Activated effector memory CD4-positive, alpha-beta T cell treated with anti-CD3 and anti-CD28 coated beads, Interleukin-2, amount 50 U/mL, for 16 hours (primary cell): ENCODE measurements around the gene OR5M11.
"Not testable (repeated sequence)": the region's sequence is repeated elsewhere in the genome, so short reads cannot be mapped to it uniquely, and the experiment has no call there.

Experiments
- DNase-seq: peaks from one replicate; pipeline ENCODE4 v3.0.0-alpha.2; 2020

The OR5M11 gene

DNA sequence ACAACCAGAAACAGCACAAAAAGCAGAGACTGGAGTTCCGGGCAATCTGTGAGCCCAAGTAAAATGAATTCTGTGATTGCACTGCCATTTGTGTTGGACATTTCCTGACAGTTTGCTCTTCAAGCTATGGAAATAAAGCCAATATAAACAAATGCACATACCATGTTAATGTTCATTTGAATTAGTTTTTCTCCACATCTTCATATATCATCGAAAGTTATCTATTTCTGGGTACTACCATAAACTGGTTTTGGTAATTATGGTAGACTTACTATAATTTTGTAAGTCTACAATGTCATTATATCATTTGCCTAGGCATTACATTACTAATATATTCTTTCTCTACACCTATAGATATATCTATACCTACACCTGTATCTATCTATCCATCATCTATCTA, at the start of gene OR5M11:
TSS of gene OR5M11 (minus strand) at position 101 of the 400 bp plus-strand sequence. CDS start at position 101, 0 bp downstream.
- no peak for DNase-seq

DNA sequence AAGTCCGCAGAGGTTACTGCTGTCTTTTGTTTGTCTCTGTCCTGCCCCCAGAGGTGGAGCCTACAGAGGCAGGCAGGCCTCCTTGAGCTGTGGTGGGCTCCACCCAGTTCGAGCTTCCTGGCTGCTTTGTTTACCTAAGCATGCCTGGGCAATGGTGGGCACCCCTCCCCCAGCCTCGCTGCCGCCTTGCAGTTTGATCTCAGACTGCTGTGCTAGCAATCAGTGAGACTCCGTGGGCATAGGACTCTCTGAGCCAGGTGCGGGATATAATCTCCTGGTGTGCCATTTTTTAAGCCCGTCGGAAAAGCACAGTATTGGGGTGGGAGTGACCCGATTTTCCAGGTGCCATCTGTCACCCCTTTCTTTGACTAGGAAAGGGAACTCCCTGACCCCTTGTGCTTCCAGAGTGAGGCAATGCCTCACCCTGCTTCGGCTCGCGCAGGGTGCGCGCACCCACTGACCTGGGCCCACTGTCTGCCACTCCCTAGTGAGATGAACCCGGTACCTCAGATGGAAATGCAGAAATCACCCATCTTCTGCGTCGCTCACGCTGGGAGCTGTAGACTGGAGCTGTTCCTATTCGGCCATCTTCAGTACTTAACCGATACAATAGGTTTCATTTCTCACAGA, 49.1 kb upstream of the OR5M11 start:
- not testable (repeated sequence) for DNase-seq

DNA sequence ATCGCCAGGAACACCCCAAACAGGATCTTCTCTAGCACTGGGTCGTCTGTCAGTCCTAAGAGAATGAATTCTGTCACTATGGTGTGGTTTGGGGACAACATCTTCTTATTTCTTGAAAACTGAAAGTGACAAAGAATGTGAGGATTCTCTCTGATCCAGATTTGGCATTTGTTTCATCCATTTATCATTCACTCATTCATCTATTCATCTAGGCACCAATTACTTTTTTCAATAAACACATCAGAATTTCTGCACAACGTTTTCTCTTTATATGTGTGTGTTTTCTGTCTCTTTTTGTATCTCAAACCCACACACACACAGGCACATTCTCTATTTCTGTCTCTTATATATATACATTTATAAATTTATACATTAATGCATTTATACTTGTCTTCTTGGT, 34.6 kb upstream of the OR5M11 start, which contains the start of gene OR5M10:
TSS of gene OR5M10 (minus strand) at position 101 of the 400 bp plus-strand sequence. CDS start at position 101, 0 bp downstream.
- no peak for DNase-seq

DNA sequence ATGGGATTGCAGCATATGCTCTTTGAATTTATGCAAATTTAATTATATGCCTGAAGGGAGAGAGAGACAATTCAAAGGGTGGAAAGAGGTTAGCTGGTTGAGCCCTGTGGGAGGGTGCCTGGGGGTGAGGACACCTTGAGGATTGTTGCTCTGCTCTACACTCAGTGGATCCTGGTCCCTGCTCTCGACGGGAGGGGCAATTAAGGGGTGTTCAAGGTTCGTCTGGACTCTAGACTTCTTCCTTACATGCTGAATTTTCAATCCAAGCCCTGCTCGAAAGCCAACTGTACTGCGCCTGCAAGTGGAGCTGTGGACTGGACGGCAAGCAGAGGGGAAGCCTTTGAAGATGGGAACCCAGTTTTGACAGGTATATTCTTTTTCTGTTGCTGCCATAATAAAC, 15.5 kb upstream of the OR5M11 start:
- no peak for DNase-seq

DNA sequence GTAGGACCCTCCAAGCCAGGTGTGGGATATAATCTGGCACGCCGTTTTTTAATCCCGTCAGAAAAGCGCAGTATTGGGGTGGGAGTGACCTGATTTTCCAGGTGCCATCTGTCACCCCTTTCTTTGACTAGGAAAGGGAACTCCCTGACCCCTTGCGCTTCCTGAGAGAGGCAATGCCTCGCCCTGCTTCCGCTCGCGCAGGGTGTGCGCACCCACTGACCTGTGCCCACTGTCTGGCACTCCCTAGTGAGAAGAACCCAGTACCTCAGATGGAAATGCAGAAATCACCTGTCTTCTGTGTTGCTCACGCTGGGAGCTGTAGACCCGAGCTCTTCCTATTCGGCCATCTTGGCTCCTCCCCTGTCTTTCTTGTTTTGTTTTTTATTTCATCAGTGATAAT, 11.6 kb upstream of the OR5M11 start:
- not testable (repeated sequence) for DNase-seq

DNA sequence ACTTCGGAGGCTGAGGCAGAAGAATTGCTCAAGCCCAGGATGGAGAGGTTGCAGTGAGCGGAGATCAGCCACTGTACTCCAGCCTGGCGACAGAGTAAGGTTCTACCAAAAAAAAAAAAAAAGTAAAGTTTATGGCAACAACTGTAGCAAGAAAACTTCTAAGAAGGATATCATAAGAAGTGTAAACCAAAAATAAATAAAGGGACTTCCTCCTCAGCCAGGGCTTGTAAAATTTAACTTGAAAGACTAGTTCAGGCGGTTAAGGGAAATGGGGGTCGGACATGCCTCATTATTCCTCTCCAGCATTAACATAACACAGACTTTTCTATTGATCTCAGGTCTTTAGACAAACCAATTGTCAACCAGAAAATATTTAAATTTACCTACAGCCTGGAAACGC, 2.5 kb upstream of the OR5M11 start:
- no peak for DNase-seq

DNA sequence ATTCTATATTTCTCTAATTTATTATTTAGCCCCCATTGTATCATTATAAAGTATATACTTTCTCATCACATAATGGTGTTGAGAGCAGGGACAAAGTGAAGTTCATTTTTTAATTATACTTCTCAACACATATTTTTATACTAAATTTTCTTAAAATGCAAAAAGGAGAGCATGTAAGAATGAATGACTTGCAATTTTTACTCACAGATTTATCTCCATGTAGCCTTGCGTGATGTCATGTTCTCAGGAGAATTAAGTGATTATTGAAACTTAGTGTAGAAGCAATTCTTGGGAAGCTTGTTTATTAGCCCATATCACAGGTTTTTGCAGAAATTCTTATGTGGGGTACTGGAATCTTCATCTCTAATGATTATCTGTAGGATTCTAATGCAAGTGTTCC, 682 bp upstream of the OR5M11 start:
- no peak for DNase-seq

DNA sequence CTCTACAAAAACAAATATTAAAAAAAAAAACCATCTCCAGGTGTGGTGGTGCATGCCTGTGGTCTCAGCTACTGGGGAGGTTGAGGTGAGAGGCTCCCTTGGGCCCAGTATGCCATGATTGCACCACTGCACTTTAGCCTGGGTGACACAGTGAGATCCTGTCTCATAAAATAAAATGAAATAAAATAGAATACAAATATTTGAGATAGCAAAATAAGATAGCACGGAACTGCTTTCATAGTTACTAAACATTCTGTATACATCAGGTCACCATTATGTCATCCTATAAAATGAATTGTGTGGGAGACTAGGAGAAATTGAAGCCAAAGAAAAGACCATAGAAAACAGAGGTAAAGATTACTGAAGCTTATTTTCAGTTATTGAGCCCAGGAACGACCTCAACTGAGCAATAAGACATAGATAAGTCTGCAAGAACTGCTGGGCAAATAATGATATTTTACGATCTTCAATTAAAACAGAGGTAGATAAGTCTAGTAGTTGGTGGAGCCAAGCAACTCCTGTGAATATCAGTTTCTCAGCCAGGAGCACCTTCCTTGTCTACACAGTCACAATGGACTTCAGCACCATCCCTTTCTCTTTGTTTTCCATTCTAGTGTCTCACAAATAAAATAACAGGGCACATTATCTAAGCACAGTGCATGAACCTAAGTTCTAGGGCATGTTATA, 9.9 kb downstream of the OR5M11 start:
- DNase-seq: no peak

DNA sequence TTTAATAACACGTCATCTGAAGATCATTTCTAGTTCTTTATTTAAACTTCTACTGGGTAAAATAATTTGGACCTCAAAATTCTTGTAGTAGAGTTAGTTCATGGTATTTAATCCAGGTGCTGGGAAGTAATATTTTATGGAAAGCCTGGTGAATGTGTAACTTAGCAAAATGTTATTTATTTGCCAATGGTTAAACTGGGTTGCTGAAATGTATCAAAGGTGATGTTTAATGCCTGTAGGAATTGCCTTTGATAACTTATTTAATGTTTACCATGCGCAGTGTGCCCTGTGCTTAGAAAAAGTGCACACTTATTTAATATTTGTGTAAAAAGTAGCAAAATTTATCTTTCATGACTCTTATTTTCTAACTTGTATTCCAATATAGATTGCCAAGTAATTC, 11.2 kb downstream of the OR5M11 start:
- no peak for DNase-seq

DNA sequence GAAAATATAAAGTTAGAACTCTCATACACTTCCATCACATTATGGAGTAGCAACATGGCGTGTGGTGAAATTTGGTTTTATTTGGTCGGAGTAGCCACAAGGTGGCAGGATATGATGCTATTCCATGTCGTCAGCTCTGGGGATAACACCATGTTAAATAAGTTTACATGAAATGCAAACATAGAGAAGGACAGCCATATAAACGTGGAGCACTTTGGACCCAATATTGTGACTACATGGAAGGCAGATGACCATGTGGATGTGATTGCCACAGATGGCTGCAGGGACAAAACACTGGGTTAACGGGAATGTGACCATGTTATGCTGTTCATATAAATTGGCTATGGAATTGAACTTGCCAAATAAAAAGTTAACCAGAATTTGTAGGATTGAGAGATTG, 21.0 kb downstream of the OR5M11 start:
- DNase-seq: no peak

DNA sequence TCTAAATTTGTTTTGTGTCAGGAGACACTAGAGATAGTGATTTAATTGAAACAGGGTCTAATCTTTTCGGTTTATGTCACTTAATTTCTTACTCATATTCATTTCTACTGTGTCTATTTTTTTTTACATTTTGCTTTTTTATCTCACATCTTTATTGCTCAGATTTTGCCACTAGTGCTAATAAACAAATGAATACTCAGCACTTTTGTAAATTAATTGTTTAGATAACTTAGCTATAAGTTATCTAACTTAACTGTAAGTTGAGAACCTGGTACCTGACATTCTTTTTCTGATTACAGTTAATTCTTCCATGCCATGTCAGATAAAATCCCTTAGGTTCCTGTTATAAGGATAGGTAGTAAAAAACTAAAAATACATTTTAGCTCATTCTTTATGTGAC, 29.8 kb downstream of the OR5M11 start:
- DNase-seq: no peak

DNA sequence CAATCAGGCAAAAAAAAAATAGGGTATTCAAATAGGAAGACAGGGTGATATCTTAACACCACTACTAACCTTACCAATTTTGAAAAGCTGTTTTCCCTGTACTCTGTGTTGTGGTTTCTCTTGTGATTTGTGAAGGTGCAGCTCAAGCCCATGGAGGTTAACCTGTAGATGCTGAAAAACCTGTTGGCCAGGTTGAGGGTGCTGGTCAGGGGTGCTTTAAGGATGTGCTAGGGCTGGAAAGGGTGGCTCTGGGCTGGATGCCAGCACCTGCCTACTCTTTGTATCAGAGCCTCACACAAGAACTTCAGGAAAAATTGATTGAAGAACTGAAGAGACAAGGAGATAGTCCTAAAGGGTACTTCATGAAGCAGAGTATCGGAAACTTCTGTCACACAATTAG, 33.6 kb downstream of the OR5M11 start:
- no peak for DNase-seq

DNA sequence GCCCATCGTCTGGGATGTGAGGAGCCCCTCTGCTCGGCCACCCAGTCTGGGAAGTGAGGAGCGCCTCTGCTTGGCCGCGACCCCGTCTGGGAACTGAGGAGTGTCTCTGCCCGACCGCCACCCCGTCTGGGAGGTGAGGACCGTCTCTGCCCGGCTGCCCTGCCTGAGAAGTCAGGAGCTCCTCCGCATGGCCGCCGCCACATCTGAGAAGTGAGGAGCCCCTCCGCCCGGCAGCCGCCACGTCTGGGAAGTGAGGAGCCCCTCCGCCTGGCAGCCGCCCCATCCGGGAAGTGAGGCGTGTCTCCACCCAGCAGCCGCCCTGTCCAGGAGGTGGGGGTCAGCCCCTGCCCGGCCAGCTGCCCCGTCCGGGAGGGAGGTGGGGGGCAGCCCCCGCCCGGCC, 46.0 kb downstream of the OR5M11 start:
- DNase-seq: no peak

DNA sequence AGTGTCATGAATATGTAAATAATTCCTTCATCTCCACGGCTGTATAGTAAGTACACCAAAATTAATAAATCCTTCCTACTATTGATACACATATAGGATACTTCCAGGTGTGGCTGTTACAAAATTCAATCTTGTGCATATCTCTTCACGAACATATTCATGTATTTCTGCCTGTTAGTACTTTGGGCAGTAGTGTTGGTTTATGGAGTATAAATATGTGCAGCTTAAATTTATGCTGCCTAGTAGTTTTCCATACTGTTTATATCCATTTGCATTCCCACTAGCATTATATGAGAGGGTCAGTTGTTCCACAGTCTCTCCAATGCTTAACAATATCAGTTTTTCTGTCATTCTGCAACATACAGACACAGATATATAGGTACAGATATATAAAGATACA, 47.9 kb downstream of the OR5M11 start:
- no peak for DNase-seq
